Stimulated activated CD8-positive, alpha-beta memory T cell treated with anti-CD3 and anti-CD28 coated beads, Interleukin-15, amount 100 ng/mL, for 24 hours (primary cell): Measurements from ENCODE around the gene SORCS1.

Experiments
- DNase-seq: peaks from one replicate; pipeline ENCODE4 v3.0.0-alpha.2; 2020; ENCODE audit warnings: low read depth

SORCS1 gene

GRCh38 chr10:106991091-106991490 is 173.4 kb downstream of the SORCS1 start:
- DNase-seq: no peak

- no peak for DNase-seq
Measured at GRCh38 chr10:106987362-106987761, 177.1 kb downstream of the SORCS1 start.

GRCh38 chr10:106982268-106982667 is 182.2 kb downstream of the SORCS1 start:
- DNase-seq: no peak

GRCh38 chr10:106981452-106982075 is 182.9 kb downstream of the SORCS1 start:
- no peak for DNase-seq

- DNase-seq: no peak
Measured at GRCh38 chr10:106980495-106981451, 183.7 kb downstream of the SORCS1 start.

GRCh38 chr10:106978756-106979155 is 185.8 kb downstream of the SORCS1 start:
- no peak for DNase-seq

GRCh38 chr10:106973716-106974115 is 190.8 kb downstream of the SORCS1 start:
- no peak for DNase-seq

GRCh38 chr10:106973288-106973687 is 191.2 kb downstream of the SORCS1 start:
- no peak for DNase-seq

- no peak for DNase-seq
Measured at GRCh38 chr10:106972381-106972780, 192.1 kb downstream of the SORCS1 start.

GRCh38 chr10:106971411-106971831 is 193.1 kb downstream of the SORCS1 start:
- no peak for DNase-seq

- DNase-seq: no peak
Measured at GRCh38 chr10:106967452-106967851, 197.1 kb downstream of the SORCS1 start.

- DNase-seq: no peak
Measured at GRCh38 chr10:106960812-106961211, 203.7 kb downstream of the SORCS1 start.

GRCh38 chr10:106959521-106959920 is 205.0 kb downstream of the SORCS1 start:
- DNase-seq: no peak

- no peak for DNase-seq
Measured at GRCh38 chr10:106958589-106959361, 205.7 kb downstream of the SORCS1 start.

- DNase-seq: no peak
Measured at GRCh38 chr10:106957823-106958588, 206.5 kb downstream of the SORCS1 start.

GRCh38 chr10:106956216-106956915 is 208.1 kb downstream of the SORCS1 start:
- DNase-seq: no peak

GRCh38 chr10:106955133-106955532 is 209.4 kb downstream of the SORCS1 start:
- no peak for DNase-seq

GRCh38 chr10:106952033-106952432 is 212.5 kb downstream of the SORCS1 start:
- no peak for DNase-seq

GRCh38 chr10:106949680-106950478 is 214.6 kb downstream of the SORCS1 start:
- no peak for DNase-seq

- no peak for DNase-seq
Measured at GRCh38 chr10:106947643-106948042, 216.9 kb downstream of the SORCS1 start.
